PC-9 (cell line): ENCODE measurements around the gene RHOB.

ENCODE experiments used
- EZH2 ChIP-seq: fragments of 200-600 bp; sonication (generic); IDR thresholded peaks from 2 replicates; pipeline ENCODE4 v1.8.0; 2017; ENCODE audit warnings: antibody characterized with exemption, low read depth
- TF ChIP-seq, protein P1 (sequence below): fragments of 200-600 bp; sonication (generic); conservative IDR thresholded peaks from 2 replicates; pipeline ENCODE4 v1.6.1; 2017; ENCODE audit warnings: mixed run types, antibody characterized with exemption, mild to moderate bottlenecking, moderate library complexity

- TF ChIP-seq, protein P1, sequence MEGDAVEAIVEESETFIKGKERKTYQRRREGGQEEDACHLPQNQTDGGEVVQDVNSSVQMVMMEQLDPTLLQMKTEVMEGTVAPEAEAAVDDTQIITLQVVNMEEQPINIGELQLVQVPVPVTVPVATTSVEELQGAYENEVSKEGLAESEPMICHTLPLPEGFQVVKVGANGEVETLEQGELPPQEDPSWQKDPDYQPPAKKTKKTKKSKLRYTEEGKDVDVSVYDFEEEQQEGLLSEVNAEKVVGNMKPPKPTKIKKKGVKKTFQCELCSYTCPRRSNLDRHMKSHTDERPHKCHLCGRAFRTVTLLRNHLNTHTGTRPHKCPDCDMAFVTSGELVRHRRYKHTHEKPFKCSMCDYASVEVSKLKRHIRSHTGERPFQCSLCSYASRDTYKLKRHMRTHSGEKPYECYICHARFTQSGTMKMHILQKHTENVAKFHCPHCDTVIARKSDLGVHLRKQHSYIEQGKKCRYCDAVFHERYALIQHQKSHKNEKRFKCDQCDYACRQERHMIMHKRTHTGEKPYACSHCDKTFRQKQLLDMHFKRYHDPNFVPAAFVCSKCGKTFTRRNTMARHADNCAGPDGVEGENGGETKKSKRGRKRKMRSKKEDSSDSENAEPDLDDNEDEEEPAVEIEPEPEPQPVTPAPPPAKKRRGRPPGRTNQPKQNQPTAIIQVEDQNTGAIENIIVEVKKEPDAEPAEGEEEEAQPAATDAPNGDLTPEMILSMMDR = no peak
- no peak for TF ChIP-seq EZH2
These were observed 30.1 kb downstream of the RHOB start for GRCh38 chr2:20476950-20477349.
